Endothelial cell of umbilical vein (primary cell): ENCODE data around the gene CDC42SE2. TPM values are rescaled to one million over a fixed set of nuclear protein-coding genes. Genes with fewer than 3 reads are reported as not detected.
A peak's percentile ranks its signal among the peaks of the same experiment; 100 is the strongest.

ENCODE experiments used
- BruUV-seq: library from RNA; stranded (reverse); fragments of 400-500 nt; replicated peaks from 2 replicates; lab custom pipeline; 2021; lab: Mats Ljungman, UMichigan
- CTCF ChIA-PET: fragments of 300-600, 350-600 bp; sonication (Branson Sonifier 250); formaldehyde crosslinking; loops from one replicate; lab custom pipeline; 2021; ENCODE audit warnings: antibody characterized with exemption, inconsistent platforms; lab: Charles Lee
- POLR2A ChIA-PET: fragments of 300-600, 350-600 bp; sonication (Branson Sonifier 250); formaldehyde crosslinking; loops from one replicate; lab custom pipeline; 2021; ENCODE audit warnings: antibody characterized with exemption, inconsistent platforms; lab: Charles Lee
- DNase-seq: peaks from one replicate; pipeline ENCODE4 v3.0.0-alpha.2; 2011; ENCODE audit warnings: low read depth, low spot score
- FAIRE-seq: peaks from 2 replicates; lab custom pipeline; 2011; peaks lifted over from hg19 to GRCh38; lab: Jason Lieb, UNC
- H2AFZ ChIP-seq: 2 replicates; pipeline ENCODE4 v1.6.0; 2012; ENCODE audit warnings: low read depth, low read length, control low read depth, inconsistent platforms
- H3K27ac ChIP-seq: 2 replicates; pipeline ENCODE4 v1.5.1; 2011; ENCODE audit warnings: low read depth, mild to moderate bottlenecking, control low read depth, low read length, moderate library complexity; ENCODE audit not compliant: insufficient read depth
- H3K27me3 ChIP-seq, 2 experiments: 2 replicates each; pipeline versions ENCODE4 v1.6.0 to v1.6.1; 2011; ENCODE audit warnings: low read length in 2 of 2, mixed read lengths in 1 of 2; ENCODE audit not compliant: control insufficient read depth in 2 of 2, insufficient read depth in 2 of 2
- H3K36me3 ChIP-seq, 2 experiments: 2 replicates in 1 of 2; 3 replicates in 1 of 2; pipeline ENCODE4 v1.5.1; 2011; ENCODE audit warnings: low read length in 2 of 2, mild to moderate bottlenecking in 1 of 2, moderate library complexity in 1 of 2; ENCODE audit not compliant: control insufficient read depth in 2 of 2, insufficient read depth in 2 of 2; ENCODE audit errors: extremely low read depth in 1 of 2
- H3K4me1 ChIP-seq: 3 replicates; pipeline ENCODE4 v1.5.1; 2011; ENCODE audit warnings: mild to moderate bottlenecking, low read length; ENCODE audit not compliant: control insufficient read depth, insufficient read depth; ENCODE audit errors: extremely low read depth
- H3K4me2 ChIP-seq: 2 replicates; pipeline ENCODE4 v1.6.1; 2011; ENCODE audit warnings: low read length, control low read depth, mixed read lengths; ENCODE audit not compliant: insufficient read depth
- H3K4me3 ChIP-seq, 3 experiments: fragments of 200-600 bp in 1 of 3; sonication (generic), shearing (Covaris generic) in 1 of 3; replicated peaks in 1 of 3; 2 replicates each; pipeline ENCODE4 v1.5.1; 2011 to 2016; ENCODE audit warnings: control low read depth in 3 of 3, low read length in 3 of 3, mild to moderate bottlenecking in 2 of 3, inconsistent platforms in 1 of 3, low read depth in 1 of 3, moderate library complexity in 1 of 3; ENCODE audit not compliant: insufficient read depth in 1 of 3
- H3K79me2 ChIP-seq: 2 replicates; pipeline ENCODE4 v1.6.0; 2012; ENCODE audit warnings: low read length, inconsistent platforms; ENCODE audit not compliant: control insufficient read depth, insufficient read depth
- H3K9ac ChIP-seq: replicated peaks from 2 replicates; pipeline ENCODE3; 2011; ENCODE audit warnings: low read length, control low read depth; ENCODE audit not compliant: insufficient read depth; ENCODE audit errors: extremely low read depth
- H3K9me1 ChIP-seq: replicated peaks from 3 replicates; pipeline ENCODE4 v1.6.0; 2011; ENCODE audit warnings: mild to moderate bottlenecking, low read length; ENCODE audit not compliant: control insufficient read depth, insufficient read depth; ENCODE audit errors: extremely low read depth
- H3K9me3 ChIP-seq: replicated peaks from 2 replicates; pipeline ENCODE4 v1.5.1; 2012; ENCODE audit warnings: low read length, inconsistent platforms; ENCODE audit not compliant: control insufficient read depth, insufficient read depth
- H4K20me1 ChIP-seq: replicated peaks from 2 replicates; pipeline ENCODE3; 2011; ENCODE audit warnings: mild to moderate bottlenecking, low read length; ENCODE audit not compliant: control insufficient read depth, insufficient read depth; ENCODE audit errors: extremely low read depth
- CTCF ChIP-seq, 2 donors: IDR thresholded peaks; 1 replicate in 1 of 2; 2 replicates in 1 of 2; pipeline ENCODE4 v1.5.1; 2011; ENCODE audit warnings: low read length in 2 of 2, mild to moderate bottlenecking in 2 of 2, moderate library complexity in 2 of 2, control low read depth in 1 of 2, inconsistent platforms in 1 of 2, low read depth in 1 of 2; ENCODE audit not compliant: insufficient read depth in 1 of 2; ENCODE audit errors: extremely low read depth in 1 of 2
- EZH2 ChIP-seq: IDR thresholded peaks from 2 replicates; pipeline ENCODE4 v1.6.1; 2012; ENCODE audit warnings: borderline replicate concordance, low read depth, mild to moderate bottlenecking, moderate library complexity, low read length, inconsistent platforms; ENCODE audit not compliant: severe bottlenecking
- FOS ChIP-seq: IDR thresholded peaks from 2 replicates; pipeline ENCODE4 v1.6.1; 2011; ENCODE audit warnings: mild to moderate bottlenecking, low read length, moderate library complexity, borderline replicate concordance; ENCODE audit not compliant: insufficient read depth
- GATA2 ChIP-seq: IDR thresholded peaks from 2 replicates; pipeline ENCODE4 v1.7.0; 2011; ENCODE audit warnings: low read depth, mild to moderate bottlenecking, moderate library complexity, mixed read lengths, low read length; ENCODE audit not compliant: insufficient read length, insufficient read depth
- JUN ChIP-seq: IDR thresholded peaks from 2 replicates; pipeline ENCODE4 v1.6.1; 2011; ENCODE audit warnings: borderline replicate concordance, low read depth; ENCODE audit not compliant: insufficient read length, insufficient read depth
- MAX ChIP-seq: IDR thresholded peaks from 2 replicates; pipeline ENCODE4 v1.6.1; 2011; ENCODE audit not compliant: insufficient read depth, insufficient read length
- MYC ChIP-seq: IDR thresholded peaks from one replicate; pipeline ENCODE4 v1.6.1; 2011; ENCODE audit warnings: mild to moderate bottlenecking, low read depth, low read length
- POLR2A ChIP-seq: IDR thresholded peaks from 2 replicates; pipeline ENCODE4 v1.6.1; 2012; ENCODE audit warnings: low read depth, mild to moderate bottlenecking, control low read depth, low read length
- POLR2AphosphoS5 ChIP-seq: IDR thresholded peaks from 2 replicates; pipeline ENCODE4 v1.6.1; 2012; ENCODE audit warnings: low read depth, mild to moderate bottlenecking, control low read depth, low read length, moderate library complexity; ENCODE audit not compliant: insufficient read depth
- dilution Hi-C: fragments of 300-500 bp; cut with MboI; formaldehyde crosslinking; loops from one replicate; pipeline ENCODE4 v1.15.0; 2019; ENCODE audit warnings: low sequenced_read_pairs; ENCODE audit not compliant: extremely low pct_ligation_motif_present
- intact Hi-C: fragments of 100-400 bp; cut with micrococcal nuclease; formaldehyde crosslinking; loops from one replicate; pipeline ENCODE4 v1.10.0; 2022
- polyA plus RNA-seq, 4 experiments: library from polyadenylated mRNA; depleted of rRNA in 3 of 4; stranded (reverse) in 3 of 4; unstranded in 1 of 4; fragments of >200 nt; gene quantifications; 2 replicates each; pipeline versions ENCODE4 v1.2.1 to v1.2.3, GENCODE V29; 2011 to 2012; ENCODE audit warnings: missing spikeins in 1 of 4
- total RNA-seq: library from RNA; stranded (reverse); gene quantifications from 2 replicates; pipeline ENCODE4 v1.2.3, GENCODE V29; 2021

CDC42SE2 gene
- total and polyA plus RNA-seq, 2 donors (not counting 3 experiments of a cell fraction or from before 2014, with no cell fraction given) = 14.7 to 21.9 TPM

GRCh38 chr5:131382407-131383395 is 118.8 kb downstream of the CDC42SE2 start:
- peaks cover 45% of the 10 kb centered on the region for H3K4me1 ChIP-seq
- H3K9me3 ChIP-seq = no peaks in the 10 kb centered on the region
- no peaks in the 10 kb centered on the region for H3K9me1 ChIP-seq
- H3K36me3 ChIP-seq = no peaks in the 10 kb centered on the region
- ChIA-PET POLR2A (no interaction called here), CTCF (interaction anchor here (0.6 to 2.0 kb wide), 17 partner anchors 9 to 1189 kb away, joined by 3 to 20 read pairs (median 4); partner anchors contain the start of genes CDC42SE2 and HINT1)
- H3K4me3 ChIP-seq = no peak overlapping the region
- no peaks in the 10 kb centered on the region for H3K27me3 ChIP-seq
- no TSS peak for BruUV-seq
- no peak overlapping the region for H2AFZ ChIP-seq
- intact Hi-C loops (no loop called here), dilution Hi-C loops (no loop called here)
- no peak overlapping the region for H3K9ac ChIP-seq
- TF ChIP-seq CTCF (IDR thresholded peaks at IDR 0.05; ENCODE audit: extremely low read depth in 1 of 2, insufficient read depth in 1 of 2, low read depth in 1 of 2, low read length in 2 of 2) = peak; percentile 37 to 49
- TF ChIP-seq JUN = no peak
- peaks cover 9% of the 10 kb centered on the region for H3K79me2 ChIP-seq
- no peak overlapping the region for H3K4me2 ChIP-seq
- DNase-seq (peak; percentile 47), FAIRE-seq (no peak)
- no peaks in the 10 kb centered on the region for H4K20me1 ChIP-seq
- H3K27ac ChIP-seq = no peak overlapping the region

- ChIA-PET POLR2A (no interaction called here), CTCF (interaction anchor here (1.5 kb wide), 1 partner anchor 29 kb away, joined by 3 read pairs; no protein-coding TSS in a partner anchor)
- no peaks in the 10 kb centered on the region for H3K9me3 ChIP-seq
- H3K9me1 ChIP-seq = no peaks in the 10 kb centered on the region
- H3K4me1 ChIP-seq = peaks cover 30% of the 10 kb centered on the region
- intact Hi-C loops (no loop called here), dilution Hi-C loops (no loop called here)
- FAIRE-seq (no peak), DNase-seq (no peak)
- no peak overlapping the region for H2AFZ ChIP-seq
- no TSS peak for BruUV-seq
- H3K27ac ChIP-seq = no peak overlapping the region
- no peaks in the 10 kb centered on the region for H4K20me1 ChIP-seq
- no peaks in the 10 kb centered on the region for H3K27me3 ChIP-seq
- H3K79me2 ChIP-seq = peaks cover 6% of the 10 kb centered on the region
- TF ChIP-seq POLR2AphosphoS5 (no peak), MAX (no peak), POLR2A (no peak), EZH2 (no peak), JUN (no peak), FOS (no peak), CTCF (IDR thresholded peaks at IDR 0.05; ENCODE audit: extremely low read depth in 1 of 2, insufficient read depth in 1 of 2, low read depth in 1 of 2, low read length in 2 of 2) (no peak), GATA2 (no peak), MYC (no peak)
- H3K9ac ChIP-seq = no peak overlapping the region
- no peaks in the 10 kb centered on the region for H3K36me3 ChIP-seq
- no peak overlapping the region for H3K4me3 ChIP-seq
- no peak overlapping the region for H3K4me2 ChIP-seq
Observed at GRCh38 chr5:131384173-131384572, 120.3 kb downstream of the CDC42SE2 start.
